ENCODE results near the gene ASIC4.

Gene ASIC4

GRCh38 chr2:219523031-219523671 lies 8.9 kb downstream of the ASIC4 start:
- Histone ChIP-seq H3K36me3 (ENCODE audit: control insufficient read depth in 5 of 5, insufficient read depth in 5 of 5, low read length in 5 of 5) (no peaks in the 10 kb centered on the region), H3K9me3 (ENCODE audit: control insufficient read depth in 5 of 5, low read length in 5 of 5) (no peaks in the 10 kb centered on the region), H3K4me1 (ENCODE audit: control insufficient read depth in 5 of 5, insufficient read depth in 5 of 5, low read length in 5 of 5) (peaks cover 0 to 10% (median 2%) of the 10 kb centered on the region in 5 donors), H3K27me3 (ENCODE audit: control insufficient read depth in 5 of 5, insufficient read depth in 4 of 5, low read length in 5 of 5) (peaks cover 48 to 81% (median 69%) of the 10 kb centered on the region in 5 donors), H3K4me3 (ENCODE audit: low read depth in 1 of 5, low read length in 5 of 5) (no peak overlapping the region), H3K9ac (ENCODE audit: low read length in 5 of 5) (no peak overlapping the region), H3K27ac (ENCODE audit: low read depth, low read length) (no peak overlapping the region)

GRCh38 chr2:219524817-219525216 lies 10.5 kb downstream of the ASIC4 start:
- H3K27me3 ChIP-seq (ENCODE audit: control insufficient read depth in 5 of 5, insufficient read depth in 4 of 5, low read length in 5 of 5) = peaks cover 54 to 84% (median 77%) of the 10 kb centered on the region in 5 donors
- H3K27ac ChIP-seq (ENCODE audit: low read depth, low read length) = no peak overlapping the region

GRCh38 chr2:219525533-219526232 lies 11.4 kb downstream of the ASIC4 start:
- no peaks in the 10 kb centered on the region for H3K9me3 ChIP-seq (ENCODE audit: control insufficient read depth in 5 of 5, low read length in 5 of 5)
- peaks cover 0 to 9% (median 6%) of the 10 kb centered on the region in 5 donors for H3K4me1 ChIP-seq (ENCODE audit: control insufficient read depth in 5 of 5, insufficient read depth in 5 of 5, low read length in 5 of 5)
- H3K9ac ChIP-seq (ENCODE audit: low read length in 5 of 5) = no peak overlapping the region
- H3K27me3 ChIP-seq (ENCODE audit: control insufficient read depth in 5 of 5, insufficient read depth in 4 of 5, low read length in 5 of 5) = peaks cover 48 to 82% (median 77%) of the 10 kb centered on the region in 5 donors
- H3K36me3 ChIP-seq (ENCODE audit: control insufficient read depth in 5 of 5, insufficient read depth in 5 of 5, low read length in 5 of 5) = no peaks in the 10 kb centered on the region
- H3K4me3 ChIP-seq (ENCODE audit: low read depth in 1 of 5, low read length in 5 of 5) = no peak overlapping the region
- no peak overlapping the region for H3K27ac ChIP-seq (ENCODE audit: low read depth, low read length)

More at GRCh38 chr2:219524817-219525216, 10.5 kb downstream of the ASIC4 start:
- no peak overlapping the region for H3K9ac ChIP-seq (ENCODE audit: low read length in 5 of 5)
- no peak overlapping the region for H3K4me3 ChIP-seq (ENCODE audit: low read depth in 1 of 5, low read length in 5 of 5)
- no peaks in the 10 kb centered on the region for H3K36me3 ChIP-seq (ENCODE audit: control insufficient read depth in 5 of 5, insufficient read depth in 5 of 5, low read length in 5 of 5)
- H3K4me1 ChIP-seq (ENCODE audit: control insufficient read depth in 5 of 5, insufficient read depth in 5 of 5, low read length in 5 of 5) = peaks cover 0 to 7% (median 3%) of the 10 kb centered on the region in 5 donors
- no peaks in the 10 kb centered on the region for H3K9me3 ChIP-seq (ENCODE audit: control insufficient read depth in 5 of 5, low read length in 5 of 5)

GRCh38 chr2:219526320-219527075 lies 12.2 kb downstream of the ASIC4 start:
- H3K4me1 ChIP-seq (ENCODE audit: control insufficient read depth in 5 of 5, insufficient read depth in 5 of 5, low read length in 5 of 5) = peaks cover 0 to 7% (median 3%) of the 10 kb centered on the region in 5 donors
- no peak overlapping the region for H3K27ac ChIP-seq (ENCODE audit: low read depth, low read length)
- H3K4me3 ChIP-seq (ENCODE audit: low read depth in 1 of 5, low read length in 5 of 5) = no peak overlapping the region
- no peaks in the 10 kb centered on the region for H3K9me3 ChIP-seq (ENCODE audit: control insufficient read depth in 5 of 5, low read length in 5 of 5)
- no peaks in the 10 kb centered on the region for H3K36me3 ChIP-seq (ENCODE audit: control insufficient read depth in 5 of 5, insufficient read depth in 5 of 5, low read length in 5 of 5)
- peaks cover 43 to 77% (median 73%) of the 10 kb centered on the region in 5 donors for H3K27me3 ChIP-seq (ENCODE audit: control insufficient read depth in 5 of 5, insufficient read depth in 4 of 5, low read length in 5 of 5)
- H3K9ac ChIP-seq (ENCODE audit: low read length in 5 of 5) = no peak overlapping the region

GRCh38 chr2:219527076-219527394 lies 12.8 kb downstream of the ASIC4 start:
- H3K4me3 ChIP-seq (ENCODE audit: low read depth in 1 of 5, low read length in 5 of 5) = no peak overlapping the region
- no peaks in the 10 kb centered on the region for H3K36me3 ChIP-seq (ENCODE audit: control insufficient read depth in 5 of 5, insufficient read depth in 5 of 5, low read length in 5 of 5)
- H3K27me3 ChIP-seq (ENCODE audit: control insufficient read depth in 5 of 5, insufficient read depth in 4 of 5, low read length in 5 of 5) = peaks cover 41 to 78% (median 72%) of the 10 kb centered on the region in 5 donors
- H3K9me3 ChIP-seq (ENCODE audit: control insufficient read depth in 5 of 5, low read length in 5 of 5) = no peaks in the 10 kb centered on the region
- H3K27ac ChIP-seq (ENCODE audit: low read depth, low read length) = no peak overlapping the region
- H3K9ac ChIP-seq (ENCODE audit: low read length in 5 of 5) = no peak overlapping the region
- H3K4me1 ChIP-seq (ENCODE audit: control insufficient read depth in 5 of 5, insufficient read depth in 5 of 5, low read length in 5 of 5) = peaks cover 0 to 7% (median 3%) of the 10 kb centered on the region in 5 donors

GRCh38 chr2:219527472-219527871 lies 13.2 kb downstream of the ASIC4 start:
- Histone ChIP-seq H3K36me3 (ENCODE audit: control insufficient read depth in 5 of 5, insufficient read depth in 5 of 5, low read length in 5 of 5) (no peaks in the 10 kb centered on the region), H3K27me3 (ENCODE audit: control insufficient read depth in 5 of 5, insufficient read depth in 4 of 5, low read length in 5 of 5) (peaks cover 41 to 77% (median 75%) of the 10 kb centered on the region in 5 donors), H3K9me3 (ENCODE audit: control insufficient read depth in 5 of 5, low read length in 5 of 5) (no peaks in the 10 kb centered on the region), H3K27ac (ENCODE audit: low read depth, low read length) (no peak overlapping the region), H3K9ac (ENCODE audit: low read length in 5 of 5) (no peak overlapping the region), H3K4me3 (ENCODE audit: low read depth in 1 of 5, low read length in 5 of 5) (no peak overlapping the region), H3K4me1 (ENCODE audit: control insufficient read depth in 5 of 5, insufficient read depth in 5 of 5, low read length in 5 of 5) (peaks cover 0 to 7% (median 3%) of the 10 kb centered on the region in 5 donors)

- H3K9me3 ChIP-seq (ENCODE audit: control insufficient read depth in 5 of 5, low read length in 5 of 5) = no peaks in the 10 kb centered on the region
- H3K27me3 ChIP-seq (ENCODE audit: control insufficient read depth in 5 of 5, insufficient read depth in 4 of 5, low read length in 5 of 5) = peaks cover 18 to 68% (median 62%) of the 10 kb centered on the region in 5 donors
- H3K4me1 ChIP-seq (ENCODE audit: control insufficient read depth in 5 of 5, insufficient read depth in 5 of 5, low read length in 5 of 5) = peaks cover 0 to 4% (median 3%) of the 10 kb centered on the region in 5 donors
- H3K36me3 ChIP-seq (ENCODE audit: control insufficient read depth in 5 of 5, insufficient read depth in 5 of 5, low read length in 5 of 5) = no peaks in the 10 kb centered on the region
- peak overlapping the region in 1 of 5 donors; percentile 14 for H3K4me3 ChIP-seq (ENCODE audit: low read depth in 1 of 5, low read length in 5 of 5)
- peak overlapping the region in 1 of 5 donors; percentile 51 for H3K9ac ChIP-seq (ENCODE audit: low read length in 5 of 5)
- no peak overlapping the region for H3K27ac ChIP-seq (ENCODE audit: low read depth, low read length)
These were observed 16.0 kb downstream of the ASIC4 start for GRCh38 chr2:219530048-219530963.

- Histone ChIP-seq H3K4me3 (ENCODE audit: low read depth in 1 of 5, low read length in 5 of 5) (no peak overlapping the region), H3K27ac (ENCODE audit: low read depth, low read length) (no peak overlapping the region), H3K36me3 (ENCODE audit: control insufficient read depth in 5 of 5, insufficient read depth in 5 of 5, low read length in 5 of 5) (no peaks in the 10 kb centered on the region), H3K9me3 (ENCODE audit: control insufficient read depth in 5 of 5, low read length in 5 of 5) (no peaks in the 10 kb centered on the region), H3K4me1 (ENCODE audit: control insufficient read depth in 5 of 5, insufficient read depth in 5 of 5, low read length in 5 of 5) (peaks cover 0 to 4% (median 3%) of the 10 kb centered on the region in 5 donors), H3K9ac (ENCODE audit: low read length in 5 of 5) (no peak overlapping the region), H3K27me3 (ENCODE audit: control insufficient read depth in 5 of 5, insufficient read depth in 4 of 5, low read length in 5 of 5) (peaks cover 6 to 64% (median 56%) of the 10 kb centered on the region in 5 donors)
These were observed 17.5 kb downstream of the ASIC4 start for GRCh38 chr2:219531639-219532377.

- H3K27me3 ChIP-seq (ENCODE audit: control insufficient read depth in 5 of 5, insufficient read depth in 4 of 5, low read length in 5 of 5) = peaks cover 6 to 63% (median 56%) of the 10 kb centered on the region in 5 donors
These were observed 18.0 kb downstream of the ASIC4 start for GRCh38 chr2:219532378-219532649.

More at GRCh38 chr2:219532378-219532649, 18.0 kb downstream of the ASIC4 start:
- H3K9me3 ChIP-seq (ENCODE audit: control insufficient read depth in 5 of 5, low read length in 5 of 5) = no peaks in the 10 kb centered on the region
- H3K27ac ChIP-seq (ENCODE audit: low read depth, low read length) = no peak overlapping the region
- no peaks in the 10 kb centered on the region for H3K36me3 ChIP-seq (ENCODE audit: control insufficient read depth in 5 of 5, insufficient read depth in 5 of 5, low read length in 5 of 5)
- H3K4me1 ChIP-seq (ENCODE audit: control insufficient read depth in 5 of 5, insufficient read depth in 5 of 5, low read length in 5 of 5) = peaks cover 0 to 4% (median 3%) of the 10 kb centered on the region in 5 donors
- H3K4me3 ChIP-seq (ENCODE audit: low read depth in 1 of 5, low read length in 5 of 5) = no peak overlapping the region
- H3K9ac ChIP-seq (ENCODE audit: low read length in 5 of 5) = no peak overlapping the region
